Gastroesophageal sphincter (tissue), 4 donors: ENCODE results near the gene OR8D1. TPM values are rescaled to one million over a fixed set of nuclear protein-coding genes. Genes with fewer than 3 reads are reported as not detected.

Experiments used
- ATAC-seq: fragments of 150-250 bp; one replicate; pipeline ENCODE4 v1.9.1; 2016; ENCODE audit warnings: mild to moderate bottlenecking, moderate library complexity
- H3K27ac ChIP-seq, 4 donors: fragments of 200-600 bp; sonication (generic) in 3 of 4; 1 replicate in 3 of 4; 2 replicates in 1 of 4; pipeline ENCODE4 v1.5.1; 2016 to 2019
- H3K27me3 ChIP-seq: fragments of 200-600 bp; sonication (generic); one replicate; pipeline ENCODE4 v1.5.1; 2019
- H3K36me3 ChIP-seq, 2 donors: fragments of 200-600 bp; sonication (generic); one replicate each; pipeline ENCODE4 v1.5.1; 2019; ENCODE audit warnings: control low read depth in 1 of 2
- H3K4me1 ChIP-seq, 3 donors: fragments of 200-600 bp; sonication (generic); 1 replicate in 2 of 3; 2 replicates in 1 of 3; pipeline ENCODE4 v1.5.1; 2016 to 2019; ENCODE audit warnings: control low read depth in 2 of 3
- H3K4me3 ChIP-seq, 2 donors: fragments of 200-600 bp; sonication (generic); one replicate each; pipeline ENCODE4 v1.5.1; 2019; ENCODE audit warnings: mild to moderate bottlenecking in 1 of 2, moderate library complexity in 1 of 2
- H3K9me3 ChIP-seq, 3 donors: fragments of 200-600 bp; sonication (generic); one replicate each; pipeline ENCODE4 v1.5.1; 2017 to 2019; ENCODE audit warnings: control low read depth in 2 of 3
- CTCF ChIP-seq, 4 experiments: fragments of 200-600 bp in 2 of 4; fragments of 450-650 bp in 2 of 4; sonication (generic) in 1 of 4; IDR thresholded peaks; one replicate each; pipeline ENCODE4 v1.5.1; 2017 to 2019; ENCODE audit warnings: antibody characterized with exemption in 4 of 4, mild to moderate bottlenecking in 2 of 4, moderate library complexity in 2 of 4
- EP300 ChIP-seq: sonication (generic); formaldehyde crosslinking; IDR thresholded peaks from one replicate; pipeline ENCODE4 v1.6.1; 2017; ENCODE audit warnings: antibody characterized with exemption, mild to moderate bottlenecking
- POLR2A ChIP-seq, 2 donors: fragments of 450-650 bp; IDR thresholded peaks; one replicate each; pipeline ENCODE4 v1.6.1; 2017; ENCODE audit warnings: antibody characterized with exemption in 2 of 2, mild to moderate bottlenecking in 2 of 2, moderate library complexity in 1 of 2
- POLR2AphosphoS5 ChIP-seq: sonication (generic); formaldehyde crosslinking; IDR thresholded peaks from one replicate; pipeline ENCODE4 v1.6.1; 2017; ENCODE audit warnings: antibody characterized with exemption
- WGBS, 2 donors: methylation state at CpG; one replicate each; pipeline ENCODE4 v1.1.5; 2018; ENCODE audit warnings: low coverage in 1 of 2; 5-methylcytosine and 5-hydroxymethylcytosine counted together
- total RNA-seq, 4 donors: library from RNA; depleted of rRNA; stranded (reverse); fragments of >200 nt; gene quantifications; one replicate each; pipeline ENCODE4 v1.1.0, GENCODE V29; 2016

The OR8D1 gene
- total RNA-seq, 4 donors from 2014 or later, result not detected

GRCh38 chr11:124310721-124311120 is 3.0 kb downstream of the OR8D1 start:
- Histone ChIP-seq H3K4me3 (no peak overlapping the region), H3K36me3 (no peaks in the 10 kb centered on the region)

GRCh38 chr11:124307093-124307492 is 6.7 kb downstream of the OR8D1 start:
- no peaks in the 10 kb centered on the region for H3K4me1 ChIP-seq
- H3K4me3 ChIP-seq, result no peak overlapping the region
- H3K27me3 ChIP-seq, result no peaks in the 10 kb centered on the region
- H3K27ac ChIP-seq, result no peak overlapping the region
- no peak for ATAC-seq
- no peaks in the 10 kb centered on the region for H3K36me3 ChIP-seq
- no peaks in the 10 kb centered on the region for H3K9me3 ChIP-seq
- no peak for TF ChIP-seq POLR2AphosphoS5
- no peak for TF ChIP-seq EP300
- TF ChIP-seq POLR2A (IDR thresholded peaks at IDR 0.05), result no peak
- TF ChIP-seq CTCF (IDR thresholded peaks at IDR 0.05), result no peak

More at GRCh38 chr11:124310721-124311120, 3.0 kb downstream of the OR8D1 start:
- H3K4me1 ChIP-seq, result no peaks in the 10 kb centered on the region
- H3K9me3 ChIP-seq, result no peaks in the 10 kb centered on the region
- no peak for ATAC-seq
- H3K27me3 ChIP-seq, result no peaks in the 10 kb centered on the region
- no peak overlapping the region for H3K27ac ChIP-seq
- no peak for TF ChIP-seq POLR2AphosphoS5
- no peak for TF ChIP-seq POLR2A (IDR thresholded peaks at IDR 0.05)
- TF ChIP-seq EP300, result no peak
- no peak for TF ChIP-seq CTCF (IDR thresholded peaks at IDR 0.05)

GRCh38 chr11:124302347-124303125 is 11.2 kb downstream of the OR8D1 start:
- TF ChIP-seq POLR2AphosphoS5 (no peak), POLR2A (IDR thresholded peaks at IDR 0.05) (no peak), EP300 (no peak), CTCF (IDR thresholded peaks at IDR 0.05) (no peak)
- H3K27ac ChIP-seq, result no peak overlapping the region

GRCh38 chr11:124301548-124301947 is 12.2 kb downstream of the OR8D1 start:
- H3K36me3 ChIP-seq, result no peaks in the 10 kb centered on the region
- no peaks in the 10 kb centered on the region for H3K4me1 ChIP-seq
- H3K9me3 ChIP-seq, result peaks cover 0 to 8% (median 0%) of the 10 kb centered on the region in 3 donors
- H3K27ac ChIP-seq, result no peak overlapping the region
- H3K4me3 ChIP-seq, result no peak overlapping the region
- WGBS, 2 donors, result 42 to 56% methylated on average over 3 of the region's 3 CpGs
- no peaks in the 10 kb centered on the region for H3K27me3 ChIP-seq
- TF ChIP-seq POLR2AphosphoS5, result no peak
- peak; percentile 36 for ATAC-seq

More at GRCh38 chr11:124302347-124303125, 11.2 kb downstream of the OR8D1 start:
- WGBS, 2 donors, result 27 to 53% methylated on average over 3 of the region's 3 CpGs
- peaks cover 0 to 8% (median 0%) of the 10 kb centered on the region in 3 donors for H3K9me3 ChIP-seq
- no peak overlapping the region for H3K4me3 ChIP-seq
- no peak for ATAC-seq
- no peaks in the 10 kb centered on the region for H3K36me3 ChIP-seq
- H3K4me1 ChIP-seq, result no peaks in the 10 kb centered on the region
- no peaks in the 10 kb centered on the region for H3K27me3 ChIP-seq

- Histone ChIP-seq H3K4me3 (no peak overlapping the region), H3K4me1 (no peaks in the 10 kb centered on the region), H3K9me3 (peaks cover 0 to 8% (median 0%) of the 10 kb centered on the region in 3 donors), H3K27ac (no peak overlapping the region), H3K27me3 (no peaks in the 10 kb centered on the region), H3K36me3 (no peaks in the 10 kb centered on the region)
- no peak for ATAC-seq
- WGBS, 2 donors, result 78 to 79% methylated on average over 3 to 4 of the region's 4 CpGs
- no peak for TF ChIP-seq CTCF (IDR thresholded peaks at IDR 0.05)
- TF ChIP-seq POLR2A (IDR thresholded peaks at IDR 0.05), result no peak
- no peak for TF ChIP-seq POLR2AphosphoS5
Measured at GRCh38 chr11:124297921-124298320, 15.8 kb downstream of the OR8D1 start.
